Measurements from ENCODE around the gene PLAGL2.

The PLAGL2 gene

GRCh38 chr20:32144898-32145662, 62.5 kb downstream of the PLAGL2 start:
- DNase-seq: no peak

DNA sequence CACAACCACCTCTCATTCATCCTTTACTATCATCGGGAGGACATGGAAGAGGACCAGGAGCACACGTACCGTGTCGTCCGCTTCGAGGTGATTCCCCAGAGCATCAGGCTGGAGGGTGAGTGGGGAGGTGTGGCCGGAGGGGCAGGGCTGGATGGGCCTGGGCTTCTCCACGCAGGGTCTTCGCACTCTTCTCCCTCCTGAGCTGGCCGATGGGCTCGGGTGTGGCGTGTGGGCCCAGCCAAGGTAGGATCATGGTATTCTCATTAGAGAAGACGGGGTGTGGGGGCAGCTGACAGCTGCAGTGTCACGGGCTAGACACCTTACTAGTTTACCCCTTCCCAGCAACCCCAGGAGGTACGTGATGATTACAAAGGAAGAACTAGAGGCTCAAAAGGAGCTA, 64.6 kb downstream of the PLAGL2 start:
- DNase-seq: no peak
